Measurements from ENCODE around the gene PRRT3.

PRRT3 gene

GRCh38 chr3:9906480-9906879, 45.7 kb downstream of the PRRT3 start:
- TF ChIP-seq REST (IDR thresholded peaks at IDR 0.05; ENCODE audit: insufficient read depth in 1 of 2, low read depth in 2 of 2, low read length in 2 of 2) (no peak), POLR2AphosphoS5 (IDR thresholded peaks at IDR 0.05; ENCODE audit: low read depth, low read length) (no peak), TAF1 (IDR thresholded peaks at IDR 0.05; ENCODE audit: borderline replicate concordance, insufficient read depth, low read length) (no peak), SIN3A (IDR thresholded peaks at IDR 0.05; ENCODE audit: borderline replicate concordance, insufficient read depth, low read length) (no peak), FOXP2 (optimal IDR thresholded peaks at IDR 0.05; ENCODE audit: borderline replicate concordance, extremely low read depth, extremely low read length, insufficient read depth) (no peak)

GRCh38 chr3:9903904-9904303, 48.3 kb downstream of the PRRT3 start:
- no peak for TF ChIP-seq SIN3A (IDR thresholded peaks at IDR 0.05; ENCODE audit: borderline replicate concordance, insufficient read depth, low read length)
- TF ChIP-seq POLR2AphosphoS5 (IDR thresholded peaks at IDR 0.05; ENCODE audit: low read depth, low read length): no peak
- no peak for TF ChIP-seq REST (IDR thresholded peaks at IDR 0.05; ENCODE audit: insufficient read depth in 1 of 2, low read depth in 2 of 2, low read length in 2 of 2)
- no peak for TF ChIP-seq FOXP2 (optimal IDR thresholded peaks at IDR 0.05; ENCODE audit: borderline replicate concordance, extremely low read depth, extremely low read length, insufficient read depth)
- no peak for TF ChIP-seq TAF1 (IDR thresholded peaks at IDR 0.05; ENCODE audit: borderline replicate concordance, insufficient read depth, low read length)

- TF ChIP-seq SIN3A (IDR thresholded peaks at IDR 0.05; ENCODE audit: borderline replicate concordance, insufficient read depth, low read length) (no peak), REST (IDR thresholded peaks at IDR 0.05; ENCODE audit: insufficient read depth in 1 of 2, low read depth in 2 of 2, low read length in 2 of 2) (no peak), TAF1 (IDR thresholded peaks at IDR 0.05; ENCODE audit: borderline replicate concordance, insufficient read depth, low read length) (no peak), POLR2AphosphoS5 (IDR thresholded peaks at IDR 0.05; ENCODE audit: low read depth, low read length) (no peak), FOXP2 (optimal IDR thresholded peaks at IDR 0.05; ENCODE audit: borderline replicate concordance, extremely low read depth, extremely low read length, insufficient read depth) (no peak)
Measured at GRCh38 chr3:9903238-9903624, 49.0 kb downstream of the PRRT3 start.

- TF ChIP-seq FOXP2 (optimal IDR thresholded peaks at IDR 0.05; ENCODE audit: borderline replicate concordance, extremely low read depth, extremely low read length, insufficient read depth): no peak
- no peak for TF ChIP-seq TAF1 (IDR thresholded peaks at IDR 0.05; ENCODE audit: borderline replicate concordance, insufficient read depth, low read length)
- TF ChIP-seq REST (IDR thresholded peaks at IDR 0.05; ENCODE audit: insufficient read depth in 1 of 2, low read depth in 2 of 2, low read length in 2 of 2): no peak
- no peak for TF ChIP-seq POLR2AphosphoS5 (IDR thresholded peaks at IDR 0.05; ENCODE audit: low read depth, low read length)
- no peak for TF ChIP-seq SIN3A (IDR thresholded peaks at IDR 0.05; ENCODE audit: borderline replicate concordance, insufficient read depth, low read length)
Measured at GRCh38 chr3:9902372-9903237, 49.6 kb downstream of the PRRT3 start, which contains the start of gene IL17RE. Gene IL17RE, plus strand, starts transcription at chr3:9902848. Its CDS starts 85 bp downstream, at chr3:9902933.

Measured in PFSK-1 (cell line).